Heart left ventricle (tissue), 16 donors: ENCODE results near the gene OAS1. TPM values are rescaled to one million over a fixed set of nuclear protein-coding genes. Genes with fewer than 3 reads are reported as not detected.

Experiments used
- ATAC-seq, 4 donors: fragments of 200-7000 bp; cut with Tn5 transposase; one replicate each; pipeline ENCODE4 v1.9.1; 2020 to 2022; ENCODE audit warnings: moderate library complexity in 4 of 4, mild to moderate bottlenecking in 3 of 4, moderate number of reproducible peaks in 1 of 4
- DNase-seq, 5 donors: peaks; one replicate each; pipeline ENCODE4 v3.0.0-alpha.2; 2020
- H3K27ac ChIP-seq, 12 donors: fragments of 200-600 bp; sonication (generic) in 4 of 12; one replicate each; pipeline versions ENCODE4 v1.5.0 to v1.8.0; 2016 to 2022; ENCODE audit warnings: mild to moderate bottlenecking in 2 of 12
- H3K27me3 ChIP-seq, 9 donors: fragments of 200-600 bp; sonication (generic) in 2 of 9; one replicate each; pipeline versions ENCODE4 v1.5.1 to v1.8.0; 2016 to 2022; ENCODE audit warnings: mild to moderate bottlenecking in 3 of 9
- H3K36me3 ChIP-seq, 9 donors: fragments of 200-600 bp; sonication (generic) in 2 of 9; one replicate each; pipeline versions ENCODE4 v1.5.0 to v1.8.0; 2018 to 2022; ENCODE audit warnings: mild to moderate bottlenecking in 2 of 9
- H3K4me1 ChIP-seq, 12 donors: fragments of 200-600 bp; sonication (generic) in 4 of 12; one replicate each; pipeline versions ENCODE4 v1.5.0 to v1.8.0; 2016 to 2022; ENCODE audit warnings: mild to moderate bottlenecking in 3 of 12
- H3K4me3 ChIP-seq, 12 donors: fragments of 200-600 bp; sonication (generic) in 4 of 12; one replicate each; pipeline versions ENCODE4 v1.5.0 to v1.8.0; 2017 to 2022; ENCODE audit warnings: mild to moderate bottlenecking in 9 of 12, moderate library complexity in 4 of 12
- H3K9me3 ChIP-seq, 12 donors: fragments of 200-600 bp; sonication (generic) in 4 of 12; one replicate each; pipeline versions ENCODE4 v1.5.0 to v1.8.0; 2016 to 2022; ENCODE audit warnings: mild to moderate bottlenecking in 1 of 12
- CTCF ChIP-seq, 12 donors: fragments of 200-600 bp; sonication (generic) in 4 of 12; IDR thresholded peaks; one replicate each; pipeline versions ENCODE4 v1.5.0 to v1.8.0; 2018 to 2022; ENCODE audit warnings: antibody characterized with exemption in 12 of 12, mild to moderate bottlenecking in 5 of 12
- POLR2A ChIP-seq, 2 donors: fragments of 450-650 bp; IDR thresholded peaks; one replicate each; pipeline ENCODE4 v1.6.1; 2017; ENCODE audit warnings: antibody characterized with exemption in 2 of 2, mild to moderate bottlenecking in 2 of 2, moderate library complexity in 2 of 2
- WGBS, 4 donors: extraction: QIAGEN DNeasy Blood & Tissue Kit in 2 of 4; methylation state at CpG; one replicate each; pipeline versions ENCODE4 v1.1.5 to v1.1.7; 2013 to 2018; 5-methylcytosine and 5-hydroxymethylcytosine counted together
- intact Hi-C, 10 donors: fragments of 100-400 bp; cut with DNase I; formaldehyde crosslinking; loops; one replicate each; pipeline versions ENCODE4 v1.11.1 to v1.14.2; 2022
- polyA plus RNA-seq, 2 donors: library from polyadenylated mRNA; stranded (reverse); fragments of 200-250 nt; gene quantifications; one replicate each; pipeline ENCODE4 v1.2.3, GENCODE V29; 2013
- total RNA-seq, 9 donors: library from RNA; depleted of rRNA in 2 of 9; stranded (reverse); fragments of >200 nt in 2 of 9; fragmentation: NEBNext Ultra II Directional in 3 of 9; extraction: Animal tissue kit (Norgen Biotek cat#: 25700) in 3 of 9; gene quantifications; one replicate each; pipeline versions ENCODE4 v1.1.0 to v1.2.4, GENCODE V29; 2016 to 2023
- donor health status: ischemic (EF 13 %, LVEDD 7.1; RV severe dilation, severe dysfunction).
- donor health status: healthy with polysubstance abuse.
- donor health status: DM: no; HTN: yes; CAD: no.
- donor health status: DM: no; HTN: no; CAD: no.
- donor health status: ischemic (EF 25% LVEDD 6.9; RV normal size, moderate dysfunction).
- donor health status: ischemic (EF 25% LVEDD 5.7; RV mildly dilated, moderate dysfunction).
- donor health status: healthy.
- donor health status: DM: yes; HTN: yes; CAD: no.
- donor health status: ischemic (EF 35%, LVEDD 5.7; RV mildly dilated, moderate dysfunction).
- donor health status: nonischemic (EF 11% LVEDD 7.7; RV severe dilation, severe dysfunction).
- donor health status: DM: yes; HTN: yes; CAD: no.
- donor health status: PGD.
- donor health status: ischemic (EF 29% LVEDD 5.4; RV normal size, mild dysfunction).
- donor health status: nonischemic (EF 23%, LVEDD 6.1; RV moderate dilation, normal function).

Gene OAS1
- total and polyA plus RNA-seq, 11 donors: 4.1 to 34.8 (median 5.8) TPM

GRCh38 chr12:112944024-112944690, 37.4 kb downstream of the OAS1 start:
- no peak overlapping the region for H3K27ac ChIP-seq
- no peaks in the 10 kb centered on the region for H3K9me3 ChIP-seq
- WGBS, 4 donors: 89 to 92% (median 90%) methylated on average over 15 of the region's 15 CpGs
- H3K4me3 ChIP-seq: no peak overlapping the region
- DNase-seq (no peak), ATAC-seq (no peak)
- intact Hi-C loops: no loop called here
- peaks cover 0 to 81% (median 41%) of the 10 kb centered on the region in 9 donors for H3K36me3 ChIP-seq
- TF ChIP-seq POLR2A (IDR thresholded peaks at IDR 0.05): no peak
- no peak for TF ChIP-seq CTCF (IDR thresholded peaks at IDR 0.05)
- H3K27me3 ChIP-seq: peaks cover 0 to 8% (median 0%) of the 10 kb centered on the region in 9 donors
- H3K4me1 ChIP-seq: peaks cover 0 to 28% (median 9%) of the 10 kb centered on the region in 12 donors

DNA sequence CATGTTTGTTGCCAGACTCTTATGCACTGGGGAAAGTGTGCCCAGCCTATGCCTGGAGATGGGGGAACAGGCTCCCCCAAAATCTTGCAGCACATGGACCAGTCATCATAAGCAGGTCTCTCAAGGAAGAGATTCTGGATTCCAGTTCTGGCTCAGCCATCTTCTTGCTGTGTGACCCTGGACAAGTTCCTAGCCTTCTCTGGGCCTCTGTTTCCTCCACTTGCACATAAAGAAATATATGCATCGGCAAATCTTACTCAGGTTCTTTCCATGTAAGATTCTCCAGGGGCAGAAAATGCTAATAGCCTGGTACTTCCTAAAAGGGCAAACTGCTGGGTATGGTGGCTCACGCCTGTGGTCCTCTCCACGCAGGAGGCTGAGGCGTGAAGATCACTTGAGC, 38.8 kb downstream of the OAS1 start:
- H3K27ac ChIP-seq: no peak overlapping the region
- H3K4me1 ChIP-seq: peaks cover 0 to 15% (median 0%) of the 10 kb centered on the region in 12 donors
- H3K36me3 ChIP-seq: peaks cover 0 to 94% (median 51%) of the 10 kb centered on the region in 9 donors
- TF ChIP-seq POLR2A (IDR thresholded peaks at IDR 0.05) (no peak), CTCF (IDR thresholded peaks at IDR 0.05) (no peak)
- no peaks in the 10 kb centered on the region for H3K9me3 ChIP-seq
- H3K4me3 ChIP-seq: no peak overlapping the region
- ATAC-seq (no peak), DNase-seq (no peak)
- 94 to 100% (median 96%) methylated on average over 4 of the region's 4 CpGs for WGBS, 4 donors
- peaks cover 0 to 8% (median 0%) of the 10 kb centered on the region in 9 donors for H3K27me3 ChIP-seq
- intact Hi-C loops: no loop called here

DNA sequence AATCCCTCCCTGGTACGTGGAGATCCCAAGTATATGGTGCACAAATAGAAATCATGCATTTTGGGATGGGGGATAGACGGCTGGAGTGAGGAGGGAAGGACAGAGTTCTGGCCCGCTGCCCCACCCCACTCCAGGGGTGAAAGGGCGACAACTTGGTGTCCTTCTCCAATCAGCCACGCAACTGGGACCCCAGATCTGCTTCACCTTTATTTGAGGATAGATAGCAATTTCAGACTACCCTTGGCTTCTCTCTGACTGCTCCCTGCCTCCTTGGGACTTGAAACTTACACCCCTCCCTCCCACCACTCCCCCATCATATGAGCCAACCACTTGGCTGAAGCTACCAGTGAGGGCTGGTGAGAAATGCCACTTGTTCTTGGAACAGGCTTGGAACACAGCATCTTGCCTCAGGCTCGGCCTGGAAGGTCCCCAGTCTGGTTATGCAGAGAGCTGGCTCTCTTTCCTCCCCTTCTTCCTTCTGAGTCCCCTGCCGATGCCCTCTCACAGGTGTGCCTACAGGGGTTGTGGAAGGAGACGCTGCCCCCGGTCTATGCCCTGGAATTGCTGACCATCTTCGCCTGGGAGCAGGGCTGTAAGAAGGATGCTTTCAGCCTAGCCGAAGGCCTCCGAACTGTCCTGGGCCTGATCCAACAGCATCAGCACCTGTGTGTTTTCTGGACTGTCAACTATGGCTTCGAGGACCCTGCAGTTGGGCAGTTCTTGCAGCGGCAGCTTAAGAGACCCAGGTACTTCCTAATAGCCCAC, 39.7 kb downstream of the OAS1 start:
- Histone ChIP-seq H3K36me3 (peaks cover 0 to 100% (median 60%) of the 10 kb centered on the region in 9 donors), H3K9me3 (peaks cover 0 to 2% (median 0%) of the 10 kb centered on the region in 12 donors), H3K4me3 (no peak overlapping the region), H3K27me3 (peaks cover 0 to 3% (median 0%) of the 10 kb centered on the region in 9 donors), H3K27ac (no peak overlapping the region), H3K4me1 (peaks cover 0 to 6% (median 0%) of the 10 kb centered on the region in 12 donors)
- WGBS, 4 donors: 86 to 90% (median 88%) methylated on average over 11 to 14 of the region's 14 CpGs
- DNase-seq (no peak), ATAC-seq (no peak)
- intact Hi-C loops: no loop called here
- no peak for TF ChIP-seq CTCF (IDR thresholded peaks at IDR 0.05)
- no peak for TF ChIP-seq POLR2A (IDR thresholded peaks at IDR 0.05)

- ATAC-seq (no peak), DNase-seq (no peak)
- Histone ChIP-seq H3K4me3 (no peak overlapping the region), H3K36me3 (peaks cover 0 to 100% (median 57%) of the 10 kb centered on the region in 9 donors), H3K27ac (no peak overlapping the region), H3K9me3 (peaks cover 0 to 11% (median 0%) of the 10 kb centered on the region in 12 donors), H3K4me1 (no peaks in the 10 kb centered on the region), H3K27me3 (no peaks in the 10 kb centered on the region)
- TF ChIP-seq POLR2A (IDR thresholded peaks at IDR 0.05): no peak
- TF ChIP-seq CTCF (IDR thresholded peaks at IDR 0.05): no peak
- intact Hi-C loops: no loop called here
- 0 to 45% (median 42%) methylated on average over 1 of the region's 1 CpG for WGBS, 4 donors
Observed at GRCh38 chr12:112947314-112947713, 40.6 kb downstream of the OAS1 start.
